Kidney capillary endothelial cell (primary cell): ENCODE results near the gene MYL1.

ENCODE experiments used
- DNase-seq: peaks from one replicate; pipeline ENCODE4 v3.0.0-alpha.2; 2018; ENCODE audit warnings: low spot score

The MYL1 gene

GRCh38 chr2:210315015-210315788, at the start of gene MYL1:
Gene MYL1, minus strand, starts transcription at chr2:210315174. Its CDS starts 132 bp downstream, at chr2:210315042.
- no peak for DNase-seq

DNA sequence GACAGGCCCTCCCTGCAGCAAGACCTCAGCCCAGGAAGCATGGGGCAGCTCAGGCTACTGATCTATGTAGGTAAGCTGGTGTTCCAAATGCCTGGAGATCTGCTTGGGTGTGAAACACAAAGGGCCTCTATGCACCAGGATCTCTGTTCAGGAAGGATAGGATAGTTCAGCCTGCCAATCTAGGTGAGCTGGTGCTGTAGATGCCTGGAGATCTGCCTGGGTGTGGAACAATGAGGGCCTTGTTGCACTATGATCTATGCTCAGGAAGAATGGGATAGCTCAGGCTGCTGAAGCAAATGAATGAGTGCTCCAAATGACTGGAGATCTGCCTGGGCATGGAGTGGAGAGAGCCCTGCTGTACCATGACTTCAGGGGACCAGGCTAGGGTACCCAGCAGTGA, 48.9 kb upstream of the MYL1 start:
- no peak for DNase-seq

GRCh38 chr2:210363261-210363660, 48.3 kb upstream of the MYL1 start:
- no peak for DNase-seq

- no peak for DNase-seq
Observed at GRCh38 chr2:210360412-210360811, 45.4 kb upstream of the MYL1 start.

DNA sequence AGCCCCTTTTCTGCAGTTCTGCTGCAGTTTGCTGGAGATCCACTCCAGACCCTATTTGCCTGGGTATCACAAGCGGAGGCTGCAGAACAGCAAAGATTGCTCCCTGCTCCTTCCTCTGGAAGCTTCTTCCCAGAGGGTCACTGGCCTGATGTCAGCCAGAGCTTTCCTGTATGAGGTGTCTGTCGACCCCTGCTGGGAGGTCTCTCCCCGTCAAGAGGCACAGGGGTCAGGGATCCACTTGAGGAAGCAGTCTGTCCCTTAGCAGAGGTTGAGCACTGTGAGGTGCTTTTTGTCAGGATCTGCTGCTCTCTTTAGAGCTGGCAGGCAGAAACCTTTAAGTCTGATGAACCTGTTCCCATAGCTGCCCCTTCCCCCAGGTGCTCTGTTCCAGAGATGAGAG, 42.0 kb upstream of the MYL1 start:
- no peak for DNase-seq

GRCh38 chr2:210337159-210337558, 22.2 kb upstream of the MYL1 start:
- DNase-seq: no peak

- no peak for DNase-seq
Observed at GRCh38 chr2:210324906-210325305, 9.9 kb upstream of the MYL1 start.

DNA sequence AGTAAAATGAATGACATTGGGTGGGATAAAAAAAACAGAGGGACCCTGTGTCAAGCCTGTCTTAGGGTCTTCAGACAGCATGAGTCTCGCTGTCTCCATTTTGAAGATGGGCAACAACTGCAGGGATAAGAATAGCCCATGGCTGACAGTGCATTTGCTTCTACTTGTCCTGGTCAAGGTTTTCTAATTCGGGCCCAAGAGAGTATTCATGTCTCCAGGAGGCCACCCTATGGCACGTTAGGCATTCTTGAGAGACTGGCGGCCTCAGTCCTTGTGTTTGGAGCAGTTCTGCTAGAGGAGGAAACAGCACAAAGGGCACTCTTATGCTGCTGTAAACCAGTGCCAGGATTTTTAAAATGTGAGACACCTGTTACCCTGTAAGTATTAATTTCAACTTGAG, 9.5 kb upstream of the MYL1 start:
- DNase-seq: no peak

- DNase-seq: no peak
Observed at GRCh38 chr2:210323003-210323402, 8.0 kb upstream of the MYL1 start.

GRCh38 chr2:210318891-210319290, 3.9 kb upstream of the MYL1 start:
- DNase-seq: no peak

GRCh38 chr2:210318486-210318885, 3.5 kb upstream of the MYL1 start:
- no peak for DNase-seq

DNA sequence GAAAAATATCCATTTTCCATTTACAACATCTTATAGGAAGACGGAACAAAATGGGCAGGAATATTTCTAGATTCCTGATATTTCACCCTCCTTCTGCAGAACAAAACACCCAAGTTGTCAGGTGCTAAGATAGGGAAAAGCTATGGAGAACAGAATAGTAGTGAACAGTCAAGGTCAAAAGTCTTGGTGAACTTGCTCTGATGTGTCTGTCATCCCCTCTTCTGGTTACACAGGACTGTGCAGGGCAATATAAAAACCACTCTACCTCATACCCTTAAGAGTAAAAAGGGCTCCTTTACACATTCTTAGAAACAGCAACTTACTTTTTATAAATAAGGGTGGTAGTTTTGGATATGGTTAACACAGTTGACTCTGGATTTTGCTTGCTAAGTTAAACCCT, 4.4 kb downstream of the MYL1 start:
- DNase-seq: no peak

- DNase-seq: no peak
Observed at GRCh38 chr2:210309548-210310233, 5.3 kb downstream of the MYL1 start.

DNA sequence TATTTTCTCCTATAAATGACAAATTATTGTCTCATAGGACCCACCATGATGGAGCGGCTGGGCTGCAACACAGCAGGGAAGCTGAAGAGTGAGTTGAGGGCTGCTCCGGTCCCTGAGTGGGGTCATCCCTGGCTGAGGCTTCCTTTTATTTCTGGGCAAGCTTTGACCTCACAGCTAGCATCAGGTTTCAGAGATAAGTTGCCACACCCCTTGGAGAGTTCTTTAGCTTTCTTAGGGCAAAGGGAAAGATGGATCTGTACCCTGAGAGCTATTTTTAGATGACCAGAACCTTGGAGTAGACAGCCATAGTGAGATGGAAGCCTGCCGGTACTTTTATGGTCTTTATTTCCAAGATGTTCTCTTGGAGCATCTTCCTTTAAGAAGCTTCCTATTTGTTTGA, 11.5 kb downstream of the MYL1 start:
- no peak for DNase-seq

- DNase-seq: no peak
Observed at GRCh38 chr2:210302326-210302725, 12.6 kb downstream of the MYL1 start.

- no peak for DNase-seq
Observed at GRCh38 chr2:210299866-210300373, 15.1 kb downstream of the MYL1 start.

DNA sequence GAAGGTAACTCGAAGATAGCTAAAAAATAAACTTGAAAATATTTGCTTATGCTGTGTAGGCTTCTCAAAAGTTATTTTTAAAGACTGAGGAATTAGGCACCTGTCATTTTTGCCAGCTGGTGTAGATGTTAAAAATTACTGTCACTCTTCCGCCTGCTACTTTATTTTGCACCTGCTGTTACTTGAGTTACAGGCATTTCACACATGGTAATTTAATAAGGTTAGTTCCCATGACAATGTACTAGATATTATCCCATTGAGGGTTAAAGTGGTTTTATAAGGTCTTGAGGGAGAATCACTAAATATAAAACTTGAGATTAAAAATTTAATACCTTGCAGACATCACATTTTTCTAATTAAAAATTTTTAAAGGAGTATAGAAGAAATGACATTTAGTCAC, 26.6 kb downstream of the MYL1 start:
- DNase-seq: no peak

- DNase-seq: no peak
Observed at GRCh38 chr2:210287301-210287700, 27.7 kb downstream of the MYL1 start.

GRCh38 chr2:210286123-210286680, 28.8 kb downstream of the MYL1 start:
- DNase-seq: no peak

GRCh38 chr2:210277133-210277532, 37.8 kb downstream of the MYL1 start:
- no peak for DNase-seq

GRCh38 chr2:210271300-210271699, 43.7 kb downstream of the MYL1 start:
- no peak for DNase-seq

GRCh38 chr2:210269148-210269547, 45.8 kb downstream of the MYL1 start:
- DNase-seq: no peak

DNA sequence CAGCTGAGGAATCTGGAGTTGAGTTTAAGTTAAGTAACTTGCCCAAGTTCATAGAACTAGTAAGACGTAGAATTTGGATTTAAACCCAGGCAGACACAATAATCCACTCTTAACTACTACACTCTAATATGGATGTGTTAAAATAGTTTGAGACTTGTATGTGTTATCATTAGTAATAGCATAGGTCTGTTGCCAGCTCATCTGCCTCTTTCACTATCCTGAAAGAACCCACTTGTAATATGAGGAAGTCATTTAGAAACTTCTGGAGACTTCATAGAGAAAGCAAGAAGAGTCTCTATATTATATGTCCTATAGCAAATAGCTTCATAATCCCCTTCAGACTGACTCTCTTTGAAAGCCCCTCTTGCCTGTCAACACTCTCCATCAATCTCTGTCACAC, 46.7 kb downstream of the MYL1 start:
- no peak for DNase-seq
